ENCODE data around the gene VPS4A. TPM values are rescaled to one million over a fixed set of nuclear protein-coding genes. Genes with fewer than 3 reads are reported as not detected.
A peak's percentile ranks its signal among the peaks of the same experiment; 100 is the strongest.

Gene VPS4A
- total RNA-seq, 1 experiment from 2014 or later = 31.4 TPM

DNA sequence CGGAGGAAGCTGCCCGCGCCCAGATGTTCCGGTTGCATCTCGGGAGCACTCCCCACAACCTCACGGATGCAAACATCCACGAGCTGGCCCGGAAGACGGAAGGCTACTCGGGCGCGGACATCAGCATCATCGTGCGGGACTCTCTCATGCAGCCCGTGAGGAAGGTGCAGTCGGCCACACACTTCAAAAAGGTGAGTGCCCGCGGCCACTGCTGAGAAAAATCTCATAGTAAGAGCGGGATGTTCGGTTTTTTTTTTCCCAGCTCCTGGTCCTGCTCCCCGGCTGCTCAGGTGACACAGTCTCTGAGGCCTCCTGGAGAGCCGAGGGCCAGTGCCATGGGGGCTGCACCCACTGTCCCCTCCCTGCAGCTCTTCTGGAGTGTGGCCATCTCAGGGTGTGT is 9.9 kb downstream of the VPS4A start:
- Mint-ChIP-seq H3K27ac (ENCODE audit: unreplicated experiment) (peak overlapping the region; percentile 32), H3K4me1 (ENCODE audit: low read depth, unreplicated experiment) (peaks cover 15% of the 10 kb centered on the region), H3K9me3 (ENCODE audit: low read depth, unreplicated experiment) (no peaks in the 10 kb centered on the region), H3K4me3 (ENCODE audit: low read depth, unreplicated experiment) (no peak overlapping the region), H3K36me3 (ENCODE audit: insufficient read depth, unreplicated experiment) (peaks cover 92% of the 10 kb centered on the region), H3K27me3 (ENCODE audit: unreplicated experiment) (no peaks in the 10 kb centered on the region)
- BruUV-seq (replicated peaks) = no TSS peak
- no peak for DNase-seq
- TF ChIP-seq CTCF (IDR thresholded peaks at IDR 0.05; ENCODE audit: unreplicated experiment) = no peak
- intact Hi-C loops (cut with micrococcal nuclease; ENCODE audit: unreplicated experiment) = no loop called here
- CTCF ChIA-PET = no interaction called here

- H3K36me3 Mint-ChIP-seq (ENCODE audit: insufficient read depth, unreplicated experiment) = peaks cover 92% of the 10 kb centered on the region
- no peak overlapping the region for H3K27ac Mint-ChIP-seq (ENCODE audit: unreplicated experiment)
- H3K4me1 Mint-ChIP-seq (ENCODE audit: low read depth, unreplicated experiment) = peaks cover 22% of the 10 kb centered on the region
- intact Hi-C loops (cut with micrococcal nuclease; ENCODE audit: unreplicated experiment) = no loop called here
- no TSS peak for BruUV-seq (replicated peaks)
- CTCF ChIA-PET = no interaction called here
- DNase-seq = no peak
- no peak overlapping the region for H3K4me3 Mint-ChIP-seq (ENCODE audit: low read depth, unreplicated experiment)
- no peaks in the 10 kb centered on the region for H3K27me3 Mint-ChIP-seq (ENCODE audit: unreplicated experiment)
- no peak for TF ChIP-seq CTCF (IDR thresholded peaks at IDR 0.05; ENCODE audit: unreplicated experiment)
- H3K9me3 Mint-ChIP-seq (ENCODE audit: low read depth, unreplicated experiment) = no peaks in the 10 kb centered on the region
Measured at GRCh38 chr16:69322343-69322742, 11.2 kb downstream of the VPS4A start.

DNA sequence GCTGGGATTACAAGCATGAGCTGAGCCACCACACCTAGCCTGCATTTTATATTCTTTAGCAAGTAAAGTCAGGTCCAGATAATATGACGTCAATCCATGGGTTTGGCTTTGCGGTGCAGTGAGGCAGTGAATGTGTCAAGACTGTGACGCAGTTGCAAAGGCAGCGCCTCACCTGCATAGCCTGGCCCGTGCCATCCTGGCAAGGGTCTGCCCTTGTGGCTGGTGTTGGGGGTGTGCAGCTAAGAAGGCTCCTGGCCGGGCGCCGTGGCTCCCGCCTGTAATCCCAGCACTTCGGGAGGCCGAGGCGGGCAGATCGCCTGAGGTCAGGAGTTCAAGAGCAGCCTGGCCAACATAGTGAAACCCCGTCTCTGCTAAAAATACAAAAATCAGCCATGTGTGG is 12.3 kb downstream of the VPS4A start:
- Mint-ChIP-seq H3K4me1 (ENCODE audit: low read depth, unreplicated experiment) (peaks cover 26% of the 10 kb centered on the region), H3K9me3 (ENCODE audit: low read depth, unreplicated experiment) (no peaks in the 10 kb centered on the region), H3K27ac (ENCODE audit: unreplicated experiment) (no peak overlapping the region), H3K27me3 (ENCODE audit: unreplicated experiment) (no peaks in the 10 kb centered on the region), H3K36me3 (ENCODE audit: insufficient read depth, unreplicated experiment) (peaks cover 87% of the 10 kb centered on the region), H3K4me3 (ENCODE audit: low read depth, unreplicated experiment) (no peak overlapping the region)
- no TSS peak for BruUV-seq (replicated peaks)
- no peak for TF ChIP-seq CTCF (IDR thresholded peaks at IDR 0.05; ENCODE audit: unreplicated experiment)
- intact Hi-C loops (cut with micrococcal nuclease; ENCODE audit: unreplicated experiment) = no loop called here
- DNase-seq = no peak
- CTCF ChIA-PET = no interaction called here

- CTCF ChIA-PET = interaction anchor here (0.7 kb wide), 2 partner anchors 422 to 484 kb away, joined by 4 read pairs; no protein-coding TSS in a partner anchor
- peaks cover 33% of the 10 kb centered on the region for H3K4me1 Mint-ChIP-seq (ENCODE audit: low read depth, unreplicated experiment)
- no peaks in the 10 kb centered on the region for H3K27me3 Mint-ChIP-seq (ENCODE audit: unreplicated experiment)
- no peak overlapping the region for H3K4me3 Mint-ChIP-seq (ENCODE audit: low read depth, unreplicated experiment)
- H3K9me3 Mint-ChIP-seq (ENCODE audit: low read depth, unreplicated experiment) = no peaks in the 10 kb centered on the region
- intact Hi-C loops (cut with micrococcal nuclease; ENCODE audit: unreplicated experiment) = no loop called here
- peaks cover 88% of the 10 kb centered on the region for H3K36me3 Mint-ChIP-seq (ENCODE audit: insufficient read depth, unreplicated experiment)
- no peak for DNase-seq
- no peak overlapping the region for H3K27ac Mint-ChIP-seq (ENCODE audit: unreplicated experiment)
- no peak for TF ChIP-seq CTCF (IDR thresholded peaks at IDR 0.05; ENCODE audit: unreplicated experiment)
- no TSS peak for BruUV-seq (replicated peaks)
Measured at GRCh38 chr16:69324013-69324531, 12.9 kb downstream of the VPS4A start.
